HG02973 (cell line): ENCODE data around the gene ECHDC1.
"Not testable (repeated sequence)": the region's sequence is repeated elsewhere in the genome, so short reads cannot be mapped to it uniquely, and the experiment has no call there.

Source experiments
- ATAC-seq: cut with Tn5 transposase; IDR thresholded peaks from one replicate; pipeline ENCODE4 v1.9.1; 2021; ENCODE audit warnings: moderate library complexity; ENCODE audit not compliant: unreplicated experiment

ECHDC1 gene

DNA sequence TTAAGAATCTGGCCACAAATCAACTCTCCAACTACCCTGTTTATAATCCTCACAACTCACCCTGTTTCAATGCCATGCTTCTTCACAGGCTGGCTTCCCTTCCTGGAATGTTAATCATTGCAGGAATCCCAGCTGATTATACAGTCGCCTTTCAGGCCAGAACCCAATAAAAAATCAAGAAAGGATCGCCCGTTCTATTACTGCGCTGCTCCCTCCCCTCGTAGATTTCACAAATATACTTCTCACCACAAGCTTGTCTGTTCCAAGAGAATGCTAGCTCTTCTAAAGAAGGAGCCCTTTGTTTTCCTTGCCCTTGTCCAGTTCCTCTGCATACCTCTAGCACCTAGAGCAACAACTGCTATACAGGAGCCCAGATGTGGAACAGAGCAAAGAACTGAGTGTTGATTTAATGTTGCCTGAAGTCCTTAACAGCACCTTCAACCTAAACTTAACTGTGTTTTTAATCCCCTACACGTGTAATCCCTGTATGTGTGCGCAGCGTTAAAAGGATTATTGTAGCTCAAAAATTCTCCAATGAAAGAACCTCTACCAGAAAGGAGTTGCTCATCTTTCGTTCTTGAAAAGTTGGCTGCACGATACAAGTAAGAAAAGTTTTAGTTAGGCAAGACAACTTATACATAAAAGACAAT, 988 bp downstream of the ECHDC1 start:
- ATAC-seq, result peak; percentile 3

DNA sequence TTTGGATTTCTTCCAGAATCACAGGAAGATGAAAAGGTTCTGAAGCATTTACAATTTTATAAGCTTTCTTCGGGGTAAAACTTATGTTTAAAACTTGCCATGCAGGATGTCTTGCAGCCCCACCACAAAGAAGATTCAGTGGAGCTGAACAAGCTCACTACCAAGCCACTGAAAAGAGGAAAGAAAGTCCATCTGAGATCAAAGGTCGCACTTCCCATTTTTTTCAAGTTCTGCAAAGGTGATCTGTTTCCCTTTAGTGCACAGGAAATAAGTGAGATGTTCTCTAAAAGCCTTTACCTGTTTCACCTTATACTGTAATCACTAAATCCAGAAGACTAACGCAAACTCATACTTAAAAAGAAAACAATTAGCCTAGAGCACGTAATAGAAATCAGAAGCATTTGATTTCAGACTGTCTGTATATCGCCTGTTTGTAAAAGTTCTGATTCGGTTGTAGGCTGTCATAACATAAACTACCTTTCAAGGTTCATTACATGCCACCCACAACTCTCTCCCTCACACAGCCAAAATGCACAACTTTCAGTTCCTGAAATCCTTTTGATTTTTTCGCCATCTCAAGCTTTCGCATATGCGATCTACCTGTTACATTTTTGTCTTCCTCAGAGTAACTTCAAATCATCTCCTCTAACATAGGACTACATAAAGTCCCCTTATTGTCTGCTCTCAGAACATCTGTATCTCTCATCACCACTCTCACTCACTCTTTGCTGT, 1.8 kb downstream of the ECHDC1 start:
- ATAC-seq, result peak; percentile 23

DNA sequence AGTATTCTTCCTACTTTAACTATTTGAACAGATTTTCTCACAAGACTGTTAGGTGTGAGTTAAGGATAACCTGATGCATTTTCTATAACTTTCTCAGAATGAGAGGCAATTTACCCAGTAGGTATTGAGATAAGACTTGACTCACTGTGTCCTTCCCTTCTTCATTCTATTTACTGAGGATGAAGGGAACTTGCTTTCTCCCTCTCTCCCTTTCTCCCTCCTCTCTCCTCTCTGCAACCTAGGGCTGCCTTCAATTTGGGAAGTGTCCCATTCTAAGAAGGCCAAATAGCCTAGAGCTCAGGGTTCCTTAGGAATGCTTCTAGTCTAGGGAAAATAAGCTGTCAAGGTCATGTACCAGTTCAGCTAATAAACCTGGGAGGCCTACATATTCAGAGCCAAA, 3.2 kb downstream of the ECHDC1 start:
- no peak for ATAC-seq

DNA sequence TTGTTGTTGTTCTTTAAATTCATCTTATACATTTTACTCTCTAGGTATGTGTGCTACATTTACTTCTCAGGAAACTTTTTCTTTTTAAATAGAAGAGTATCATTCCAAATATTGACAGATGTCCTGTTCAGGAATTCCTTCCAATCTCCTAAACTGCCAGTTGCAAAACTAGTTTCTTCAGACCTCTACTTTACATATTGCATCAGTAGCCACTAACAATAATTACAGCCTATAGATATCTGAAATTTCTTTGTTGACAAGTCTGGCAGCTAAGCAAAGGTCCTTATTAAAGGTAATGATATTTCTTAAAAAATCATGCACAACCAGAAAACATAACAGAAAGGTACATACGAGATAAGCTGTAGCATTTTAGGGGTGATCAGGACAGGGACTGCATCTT, 4.5 kb downstream of the ECHDC1 start:
- ATAC-seq, result no peak

DNA sequence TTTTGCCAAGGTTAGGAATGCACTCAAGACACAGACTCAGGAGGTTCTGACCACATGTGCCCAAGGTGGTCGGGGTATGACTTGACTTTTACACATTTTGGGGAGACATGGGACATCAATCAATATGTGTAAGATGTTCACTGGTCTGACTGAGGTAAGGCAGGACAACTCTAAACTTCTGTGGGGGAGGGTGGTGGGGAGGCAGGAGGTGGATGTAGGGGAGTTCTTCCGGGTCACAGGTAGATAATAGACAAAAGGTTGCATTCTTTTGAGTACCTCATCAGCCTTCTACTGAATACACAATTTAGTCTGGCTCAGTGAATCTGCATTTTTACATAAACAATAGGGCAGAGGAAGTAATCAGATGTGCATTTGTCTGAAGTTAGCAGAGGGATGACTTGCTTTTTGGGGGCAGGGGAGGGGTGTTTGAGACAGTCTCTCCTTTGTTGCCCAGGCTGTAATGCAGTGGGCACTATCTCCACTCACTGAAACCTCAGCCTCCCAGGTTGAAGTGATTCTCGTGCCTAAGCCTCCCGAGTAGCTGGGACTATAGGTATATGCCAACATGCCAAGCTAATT, 10.9 kb downstream of the ECHDC1 start:
- ATAC-seq, result no peak

DNA sequence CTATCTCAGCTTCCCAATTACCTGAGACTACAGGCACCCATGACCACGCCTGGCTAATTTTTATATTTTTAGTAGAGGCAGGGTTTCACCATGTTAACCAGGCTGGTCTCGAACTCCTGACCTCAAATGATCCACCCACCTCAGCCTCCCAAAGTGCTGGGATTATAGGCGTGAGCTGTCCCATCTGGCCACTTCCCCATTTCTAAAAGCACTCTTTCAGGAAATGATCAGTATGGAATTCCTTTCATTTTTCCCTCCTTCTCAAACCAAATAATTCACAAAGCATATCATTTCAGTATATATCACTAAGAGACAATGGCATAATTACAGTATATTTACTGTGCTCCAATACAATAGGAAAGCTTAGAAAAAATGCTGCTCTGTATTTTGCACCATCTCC, 12.2 kb downstream of the ECHDC1 start:
- ATAC-seq, result not testable (repeated sequence)

DNA sequence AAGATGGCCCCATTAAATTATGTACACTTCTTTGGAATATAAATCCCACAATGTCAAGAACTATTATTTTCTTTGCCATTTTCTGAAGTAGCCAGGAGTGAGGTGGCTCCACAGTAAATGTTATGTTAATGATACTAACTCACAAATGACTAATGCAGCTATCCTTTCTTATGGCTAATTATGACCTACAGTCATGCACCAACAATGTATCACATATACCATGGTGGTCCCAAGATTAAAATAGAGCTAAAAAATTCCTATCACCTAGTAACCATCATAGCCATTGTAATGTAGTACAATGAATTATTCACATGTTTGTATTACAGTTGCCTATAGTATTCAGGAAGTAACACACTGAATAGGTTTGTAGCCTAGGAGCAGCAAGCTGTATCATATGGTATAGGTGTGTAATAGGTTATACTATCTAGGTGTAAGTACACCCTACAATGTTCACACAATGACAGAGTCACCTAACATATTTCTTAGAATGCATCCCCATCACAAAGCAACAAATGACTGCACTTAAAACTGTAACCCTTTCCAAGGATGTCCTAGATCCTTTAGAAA, 15.3 kb downstream of the ECHDC1 start:
- ATAC-seq, result no peak

DNA sequence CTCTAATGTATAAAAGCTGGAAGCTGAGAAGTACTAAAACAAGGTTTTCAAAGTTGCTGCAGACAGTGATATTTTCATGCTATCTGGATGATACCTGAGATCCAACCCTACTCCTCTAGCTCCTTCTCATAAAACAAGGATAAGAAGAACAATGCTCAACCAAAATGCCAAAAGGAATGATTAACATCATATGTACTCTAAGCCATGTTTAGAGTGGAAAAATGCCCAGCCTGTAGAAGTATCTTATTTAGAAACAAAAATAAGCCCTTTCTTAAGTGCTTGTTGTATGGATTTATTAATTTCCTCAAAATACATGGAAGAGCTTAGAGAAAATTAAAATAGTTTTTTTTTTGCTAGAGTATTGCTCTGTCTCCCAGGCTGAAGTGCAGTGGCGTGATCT, 23.7 kb downstream of the ECHDC1 start:
- no peak for ATAC-seq

DNA sequence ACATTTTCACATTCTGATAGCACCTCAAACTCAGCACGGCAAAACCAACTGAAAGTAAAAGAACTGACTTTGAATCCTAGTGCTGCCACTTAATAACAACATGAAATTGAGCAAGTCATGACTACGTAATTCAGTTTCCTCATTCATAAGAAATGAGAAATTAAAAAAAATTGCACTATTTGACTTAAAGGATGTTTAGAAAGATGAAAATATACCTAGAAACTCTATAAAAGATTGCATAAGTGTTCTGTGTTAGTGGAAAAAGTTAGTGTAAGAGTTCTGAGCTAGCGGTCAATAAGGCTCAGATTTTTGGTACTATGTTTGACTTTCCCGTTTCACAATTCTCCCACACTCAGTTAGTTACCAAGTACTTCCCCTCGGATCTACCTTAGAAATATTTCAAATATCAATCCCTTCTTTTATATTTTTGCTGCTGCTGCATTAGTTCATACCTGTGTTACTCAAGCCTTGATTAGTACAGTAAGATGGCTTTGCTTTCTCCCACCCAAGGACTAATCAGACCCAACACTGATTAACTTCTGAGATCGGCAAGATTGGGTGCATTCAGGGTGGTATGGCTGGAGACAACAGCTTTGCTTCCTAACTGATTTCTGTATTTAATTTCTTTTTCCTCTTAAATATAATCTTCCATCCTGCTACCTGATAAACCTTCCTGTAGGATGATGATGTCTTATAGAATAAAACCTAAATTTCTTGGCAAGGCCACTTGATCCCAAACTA, 25.9 kb downstream of the ECHDC1 start:
- no peak for ATAC-seq

DNA sequence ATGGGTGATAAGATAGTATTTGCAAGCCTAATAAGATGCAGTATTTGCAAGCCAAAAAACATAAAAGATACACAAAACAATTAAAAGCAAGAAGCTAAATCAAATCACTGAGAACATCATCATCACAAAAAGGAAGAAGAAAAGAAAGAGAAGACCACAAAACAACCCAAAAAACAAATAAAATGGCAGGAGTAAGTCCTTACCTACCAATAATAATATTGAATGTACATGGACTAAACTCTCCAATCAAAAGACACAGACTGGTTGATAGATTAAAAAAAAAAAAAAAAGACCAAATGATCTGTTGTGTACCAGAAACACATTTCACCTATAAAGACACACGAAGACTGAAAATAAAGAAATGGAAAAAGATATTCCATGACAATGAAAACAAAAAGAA, 37.7 kb downstream of the ECHDC1 start:
- ATAC-seq, result no peak

DNA sequence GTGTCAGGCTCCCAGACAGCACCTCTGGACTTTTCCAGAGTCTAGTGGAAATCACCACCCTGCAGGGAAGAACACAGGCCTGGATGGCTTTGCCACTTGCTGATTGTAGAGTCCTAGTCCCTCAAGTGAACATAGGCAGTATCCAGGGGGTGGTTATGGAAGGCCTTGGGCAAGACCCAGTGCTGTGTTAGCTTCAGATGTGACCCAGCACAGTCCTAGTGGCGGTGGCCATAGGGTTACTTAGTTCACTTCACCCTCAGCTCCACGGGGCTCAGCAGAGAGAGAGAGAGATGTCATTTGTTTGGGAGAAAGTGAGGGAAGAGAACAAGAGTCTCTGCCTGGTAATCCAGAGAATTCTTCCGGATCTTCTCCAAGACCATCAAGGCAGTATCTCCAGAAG, 39.5 kb downstream of the ECHDC1 start:
- ATAC-seq, result no peak

DNA sequence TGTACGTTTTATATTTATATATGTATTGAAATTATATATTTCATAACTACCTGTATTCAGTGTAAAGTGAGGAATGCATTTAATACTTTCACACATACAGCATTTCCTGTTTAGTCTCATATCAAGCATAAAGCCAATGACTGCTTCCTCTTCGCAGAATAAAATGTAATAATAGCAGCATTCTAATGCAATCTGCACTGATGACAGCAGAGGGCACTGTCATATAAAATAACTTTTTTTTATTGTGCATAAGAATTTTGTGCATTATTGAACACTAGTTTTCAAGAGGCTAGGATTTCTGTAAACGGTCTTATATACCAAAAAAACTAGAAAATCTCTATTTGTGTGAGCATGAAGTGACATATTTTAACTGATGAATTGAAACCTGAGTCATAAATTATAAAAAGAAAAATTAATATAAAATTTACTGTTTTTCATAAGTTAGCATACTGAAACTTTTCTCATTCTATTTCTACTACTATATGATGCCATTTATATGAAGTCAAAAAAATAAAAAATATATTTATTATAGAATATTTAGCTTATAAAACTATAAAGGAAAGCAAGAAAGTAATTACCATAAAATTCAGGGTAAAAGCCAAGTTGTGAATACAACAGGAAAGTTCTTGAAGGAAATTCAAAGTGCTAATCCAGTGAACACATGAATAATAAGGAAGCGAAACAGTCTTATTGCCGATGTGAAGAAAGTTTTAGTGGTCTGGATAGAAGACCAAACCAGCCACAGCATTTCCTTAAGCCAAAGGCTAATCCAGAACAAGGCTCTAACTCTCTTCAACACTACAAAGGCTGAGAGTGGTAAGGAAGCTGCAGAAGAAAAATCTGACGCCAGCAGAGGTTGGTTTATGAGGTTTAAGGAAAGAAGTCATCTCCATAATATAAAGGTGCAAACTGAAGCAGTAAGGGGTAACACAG, 40.4 kb downstream of the ECHDC1 start:
- ATAC-seq, result peak; percentile 85

DNA sequence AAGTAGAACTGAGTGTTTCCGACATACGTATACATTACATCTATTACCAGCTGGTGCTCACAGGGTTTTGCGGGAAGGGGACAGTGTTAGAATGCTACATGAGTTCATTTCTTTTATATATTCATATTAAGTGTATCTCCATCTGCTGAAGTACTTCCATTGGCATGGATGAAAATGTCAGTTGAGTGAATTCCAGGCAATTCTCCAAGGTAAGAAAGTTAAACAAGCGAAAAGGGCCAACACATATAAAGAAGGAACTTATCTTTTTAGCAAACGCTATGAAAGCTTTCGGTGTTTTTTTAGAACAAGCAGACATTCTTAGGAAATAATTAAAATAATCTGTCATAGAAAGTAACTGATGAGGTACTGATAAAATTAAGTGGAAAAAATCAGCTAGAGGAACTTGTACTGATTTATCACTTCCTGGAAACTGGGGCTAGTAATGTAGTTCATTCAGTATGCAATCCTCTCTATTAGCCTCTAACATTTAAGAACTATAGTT, 42.2 kb downstream of the ECHDC1 start:
- ATAC-seq, result no peak

DNA sequence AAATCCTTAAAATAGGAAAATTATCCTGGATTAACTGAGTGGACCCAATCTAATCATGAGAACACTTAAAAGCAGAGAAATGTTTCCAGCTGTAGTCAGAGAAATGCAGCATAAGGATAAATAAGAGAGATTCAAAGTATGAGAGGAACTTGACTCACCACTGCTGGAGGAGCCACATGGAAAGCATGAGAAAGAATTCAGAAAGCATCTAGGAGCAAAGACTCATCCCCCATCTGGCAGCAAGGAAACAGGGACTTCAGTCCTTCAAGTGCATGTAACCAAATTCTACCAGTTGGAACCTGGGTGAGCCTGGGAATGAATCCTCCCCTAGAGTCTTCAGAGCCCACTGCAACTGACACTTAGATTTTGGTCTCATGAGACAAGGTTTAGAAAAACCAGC, 43.0 kb downstream of the ECHDC1 start:
- ATAC-seq, result no peak

DNA sequence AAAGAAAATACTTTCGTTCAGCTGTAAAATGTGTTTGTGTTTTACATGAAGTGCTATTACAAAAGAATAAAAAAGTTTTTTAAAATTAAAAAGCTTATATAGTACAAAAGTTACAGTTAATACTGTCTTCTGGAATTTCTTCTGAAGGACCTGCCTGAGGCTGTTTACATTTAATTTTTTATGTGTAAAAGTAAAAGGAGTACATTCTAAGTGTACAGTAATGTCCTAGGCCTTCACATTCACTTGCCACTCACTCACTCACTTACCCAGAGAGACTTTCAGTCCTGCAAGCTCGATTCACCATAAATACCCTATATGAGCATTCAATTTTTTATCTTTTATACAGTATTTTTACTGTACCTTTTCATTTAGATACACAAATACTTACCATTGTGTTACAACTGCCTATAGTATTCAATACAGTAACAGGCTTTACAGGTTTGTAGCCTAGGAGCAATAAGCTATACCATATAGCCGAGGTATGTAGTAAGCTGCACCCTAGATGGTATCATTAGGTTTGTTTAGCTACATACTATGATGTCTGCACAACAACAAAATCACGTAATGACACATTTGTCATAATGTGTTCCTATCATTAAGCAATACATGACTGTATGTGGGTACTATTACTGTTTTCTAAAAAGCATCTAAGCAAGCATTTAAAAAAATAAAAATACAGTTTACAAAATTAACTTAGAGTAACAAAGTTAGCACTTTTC, 43.7 kb downstream of the ECHDC1 start:
- no peak for ATAC-seq

DNA sequence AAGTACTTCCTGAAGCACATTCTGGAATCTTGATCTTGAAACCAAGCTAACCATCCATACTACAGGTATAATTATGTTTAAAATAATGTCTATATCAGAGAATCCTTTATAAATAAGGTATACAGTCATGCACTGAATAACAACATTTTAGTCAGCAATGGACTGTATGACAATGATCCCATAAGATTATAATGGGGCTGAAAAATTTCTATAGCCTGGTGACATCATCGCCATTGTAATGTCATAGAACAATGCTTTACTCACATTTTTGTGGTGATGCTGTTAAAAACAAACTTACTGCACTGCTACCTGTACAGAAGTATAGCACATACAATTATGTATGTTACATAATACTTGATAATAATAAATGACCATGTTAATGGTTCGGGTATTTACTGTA, 44.9 kb downstream of the ECHDC1 start:
- no peak for ATAC-seq

DNA sequence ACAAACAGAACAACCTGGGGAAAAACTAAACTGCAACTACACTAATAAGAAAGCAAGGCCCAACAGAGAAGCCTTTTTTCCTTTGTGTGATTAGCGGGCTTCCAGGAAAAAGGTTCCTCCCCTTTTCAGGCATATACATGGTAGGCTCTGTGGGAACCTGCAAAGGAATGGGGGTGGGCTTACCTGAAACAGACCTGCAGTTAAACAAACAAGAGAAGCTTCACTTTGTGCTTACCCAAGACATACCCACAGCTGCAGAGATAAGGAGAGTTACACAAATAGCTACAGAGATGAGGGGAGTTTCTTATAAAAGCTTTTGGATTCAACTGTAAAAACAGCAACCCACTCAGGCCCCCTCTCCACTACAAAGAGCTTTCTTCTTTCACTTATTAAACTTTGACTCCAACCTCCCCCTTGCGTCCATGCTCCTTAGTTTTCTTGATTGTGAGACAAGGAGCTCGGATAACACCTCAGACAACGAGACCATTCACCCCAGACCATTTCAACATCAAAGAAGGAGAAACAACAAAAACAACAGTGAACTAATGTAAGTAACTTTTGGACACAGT, 45.8 kb downstream of the ECHDC1 start:
- no peak for ATAC-seq

DNA sequence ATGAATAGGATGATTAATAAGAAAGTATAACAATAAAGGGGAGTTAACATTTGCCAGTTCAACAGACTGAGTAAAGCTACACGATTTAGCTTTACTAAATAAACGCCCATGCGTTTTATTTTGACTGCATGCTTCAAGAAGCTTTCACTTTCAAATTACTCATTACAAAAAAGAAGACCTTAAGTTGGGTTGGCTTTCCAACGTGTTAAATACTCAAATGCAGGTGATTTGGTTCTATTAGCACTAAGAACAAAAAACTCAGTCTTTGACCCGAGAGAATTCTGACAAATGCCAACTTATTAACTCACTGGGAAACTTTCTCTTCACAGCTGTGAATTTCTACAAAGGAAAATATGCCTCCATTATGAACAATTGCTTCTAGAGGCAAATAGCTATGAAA, 51.9 kb downstream of the ECHDC1 start:
- ATAC-seq, result peak; percentile 87
